MM.1S (cell line): ENCODE measurements around the gene ELP6.
"Not testable (repeated sequence)": the region's sequence is repeated elsewhere in the genome, so short reads cannot be mapped to it uniquely, and the experiment has no call there.

Source experiments
- DNase-seq: peaks from one replicate; pipeline ENCODE4 v3.0.0-alpha.2; 2015
- H2AFZ ChIP-seq: fragments of 300-600 bp; sonication (generic); 2 replicates; pipeline ENCODE4 v1.6.0; 2016; ENCODE audit warnings: antibody characterized with exemption, low read length
- H3F3A ChIP-seq: fragments of 300-600 bp; sonication (generic); 2 replicates; pipeline ENCODE4 v1.6.1; 2016; ENCODE audit warnings: mild to moderate bottlenecking, antibody characterized with exemption, low read length, moderate library complexity, mixed read lengths; ENCODE audit not compliant: insufficient read depth
- H3K27ac ChIP-seq: fragments of 300-600 bp; sonication (generic); 2 replicates; pipeline ENCODE4 v1.5.1; 2016; ENCODE audit warnings: mild to moderate bottlenecking, low read length
- H3K27me3 ChIP-seq: fragments of 300-600 bp; sonication (generic); replicated peaks from 2 replicates; pipeline ENCODE4 v1.6.0; 2016; ENCODE audit warnings: low read length; ENCODE audit not compliant: insufficient read depth
- H3K36me3 ChIP-seq: fragments of 300-600 bp; sonication (generic); replicated peaks from 2 replicates; pipeline ENCODE4 v1.6.1; 2016; ENCODE audit warnings: mild to moderate bottlenecking, low read length, mixed read lengths; ENCODE audit not compliant: insufficient read depth
- H3K4me1 ChIP-seq: fragments of 300-600 bp; sonication (generic); 2 replicates; pipeline ENCODE4 v1.6.1; 2016; ENCODE audit warnings: low read length, mixed read lengths
- H3K4me2 ChIP-seq: fragments of 300-600 bp; sonication (generic); 2 replicates; pipeline ENCODE4 v1.6.0; 2016; ENCODE audit warnings: low read depth, low read length
- H3K4me3 ChIP-seq: fragments of 300-600 bp; sonication (generic); 2 replicates; pipeline ENCODE4 v1.5.1; 2016; ENCODE audit warnings: low read length, mixed read lengths
- H3K79me2 ChIP-seq: fragments of 300-600 bp; sonication (generic); 2 replicates; pipeline ENCODE4 v1.6.1; 2016; ENCODE audit warnings: mixed run types, low read length, mixed read lengths
- H3K9ac ChIP-seq: fragments of 300-600 bp; sonication (generic); 2 replicates; pipeline ENCODE4 v1.6.1; 2016; ENCODE audit warnings: low read length, mixed read lengths
- H3K9me2 ChIP-seq: fragments of 300-600 bp; sonication (generic); replicated peaks from 2 replicates; pipeline ENCODE4 v1.6.1; 2016; ENCODE audit warnings: mild to moderate bottlenecking, low read length, mixed read lengths; ENCODE audit not compliant: insufficient read depth
- H3K9me3 ChIP-seq: fragments of 300-600 bp; sonication (generic); replicated peaks from 2 replicates; pipeline ENCODE4 v1.6.1; 2016; ENCODE audit warnings: mild to moderate bottlenecking, low read length, mixed read lengths; ENCODE audit not compliant: insufficient read depth
- H4K20me1 ChIP-seq: fragments of 300-600 bp; sonication (generic); 2 replicates; pipeline ENCODE4 v1.6.1; 2016; ENCODE audit warnings: mild to moderate bottlenecking, low read length, moderate library complexity, mixed read lengths; ENCODE audit not compliant: insufficient read depth
- EZH2 ChIP-seq: fragments of 300-600 bp; sonication (generic); optimal IDR thresholded peaks from 2 replicates; pipeline ENCODE3; 2017; ENCODE audit warnings: low read depth, mild to moderate bottlenecking, antibody characterized with exemption, low read length, mixed read lengths
- EZH2phosphoT487 ChIP-seq: fragments of 300-600 bp; sonication (generic); IDR thresholded peaks from 2 replicates; pipeline ENCODE4 v1.6.1; 2018; ENCODE audit warnings: antibody characterized with exemption, low read length
- TF ChIP-seq, protein P1 (sequence below): fragments of 300-600 bp; sonication (generic); IDR thresholded peaks from 2 replicates; pipeline ENCODE4 v1.5.1; 2016; ENCODE audit warnings: antibody characterized with exemption, low read length, mixed read lengths

Gene ELP6

DNA sequence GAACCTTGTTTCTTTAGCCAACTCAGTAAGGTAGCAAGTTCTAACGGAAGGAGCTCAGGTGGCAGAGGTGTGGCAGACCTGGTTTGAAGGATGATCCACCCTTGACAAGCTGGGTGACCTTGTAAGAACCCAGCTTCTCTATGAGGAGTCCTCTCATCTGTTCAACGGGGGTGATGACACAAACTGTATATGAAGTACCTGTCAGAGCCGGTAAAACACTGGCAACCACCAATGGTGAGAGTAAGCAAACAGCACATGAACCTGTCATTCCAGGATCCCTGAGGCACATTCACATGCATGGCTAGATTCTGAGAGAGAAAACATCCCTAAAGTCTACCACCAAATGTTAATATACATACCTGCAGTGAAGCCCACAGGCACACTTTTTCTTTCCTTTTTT lies 40.1 kb downstream of the ELP6 start:
- Histone ChIP-seq H2AFZ (no peak overlapping the region), H3F3A (peaks cover 6% of the 10 kb centered on the region), H3K9me3 (no peaks in the 10 kb centered on the region), H3K4me3 (no peak overlapping the region), H3K4me2 (no peak overlapping the region), H3K4me1 (peaks cover 3% of the 10 kb centered on the region; the same call in 1 of the 2 replicates), H3K9ac (no peak overlapping the region), H3K27ac (no peak overlapping the region), H3K9me2 (no peaks in the 10 kb centered on the region), H3K27me3 (no peaks in the 10 kb centered on the region), H3K36me3 (no peaks in the 10 kb centered on the region), H4K20me1 (peaks cover 3% of the 10 kb centered on the region), H3K79me2 (peaks cover 66% of the 10 kb centered on the region)
- no peak for DNase-seq
- TF ChIP-seq EZH2 (no peak), EZH2phosphoT487 (no peak)
- TF ChIP-seq, protein P1, sequence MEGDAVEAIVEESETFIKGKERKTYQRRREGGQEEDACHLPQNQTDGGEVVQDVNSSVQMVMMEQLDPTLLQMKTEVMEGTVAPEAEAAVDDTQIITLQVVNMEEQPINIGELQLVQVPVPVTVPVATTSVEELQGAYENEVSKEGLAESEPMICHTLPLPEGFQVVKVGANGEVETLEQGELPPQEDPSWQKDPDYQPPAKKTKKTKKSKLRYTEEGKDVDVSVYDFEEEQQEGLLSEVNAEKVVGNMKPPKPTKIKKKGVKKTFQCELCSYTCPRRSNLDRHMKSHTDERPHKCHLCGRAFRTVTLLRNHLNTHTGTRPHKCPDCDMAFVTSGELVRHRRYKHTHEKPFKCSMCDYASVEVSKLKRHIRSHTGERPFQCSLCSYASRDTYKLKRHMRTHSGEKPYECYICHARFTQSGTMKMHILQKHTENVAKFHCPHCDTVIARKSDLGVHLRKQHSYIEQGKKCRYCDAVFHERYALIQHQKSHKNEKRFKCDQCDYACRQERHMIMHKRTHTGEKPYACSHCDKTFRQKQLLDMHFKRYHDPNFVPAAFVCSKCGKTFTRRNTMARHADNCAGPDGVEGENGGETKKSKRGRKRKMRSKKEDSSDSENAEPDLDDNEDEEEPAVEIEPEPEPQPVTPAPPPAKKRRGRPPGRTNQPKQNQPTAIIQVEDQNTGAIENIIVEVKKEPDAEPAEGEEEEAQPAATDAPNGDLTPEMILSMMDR = no peak

DNA sequence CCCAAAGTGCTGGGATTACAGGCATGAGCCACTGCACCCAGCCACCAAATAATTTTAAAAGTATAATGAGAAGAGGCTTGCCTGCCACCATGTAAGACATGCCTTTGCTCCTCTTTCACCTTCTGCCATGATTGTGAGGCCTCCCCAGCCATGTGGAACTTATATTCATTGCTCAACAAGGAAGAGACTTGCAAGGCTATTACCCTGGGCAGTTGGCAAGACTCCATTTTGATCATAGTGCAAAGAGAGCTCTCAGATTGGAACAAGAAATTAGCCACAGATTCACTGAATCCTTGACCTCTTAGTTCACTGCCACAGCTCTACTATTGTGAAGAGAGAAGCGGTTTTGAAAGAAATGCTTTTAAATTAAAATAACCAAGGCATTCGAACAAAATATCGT lies 43.9 kb downstream of the ELP6 start:
- H3K9me3 ChIP-seq = no peaks in the 10 kb centered on the region
- DNase-seq = no peak

DNA sequence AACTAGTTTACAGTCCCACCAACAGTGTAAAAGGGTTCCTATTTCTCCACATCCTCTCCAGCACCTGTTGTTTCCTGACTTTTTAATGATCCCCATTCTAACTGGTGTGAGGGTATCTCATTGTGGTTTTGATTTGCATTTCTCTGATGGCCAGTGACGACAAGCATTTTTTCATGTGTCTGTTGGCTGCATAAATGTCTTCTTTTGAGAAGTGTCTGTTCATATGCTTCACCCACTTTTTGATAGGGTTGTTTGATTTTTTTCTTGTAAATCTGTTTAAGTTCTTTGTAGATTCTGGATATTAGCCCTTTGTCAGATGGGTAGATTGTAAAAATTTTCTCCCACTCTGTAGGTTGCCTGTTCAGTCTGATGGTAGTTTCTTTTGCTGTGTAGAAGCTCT lies 45.2 kb downstream of the ELP6 start:
- not testable (repeated sequence) for DNase-seq, H3K27ac ChIP-seq, H3K4me3 ChIP-seq, H3K36me3 ChIP-seq, H2AFZ ChIP-seq, H3K9me3 ChIP-seq, H3K9me2 ChIP-seq, H3F3A ChIP-seq, H3K4me1 ChIP-seq, H3K4me2 ChIP-seq, H4K20me1 ChIP-seq, H3K27me3 ChIP-seq, H3K9ac ChIP-seq
- peaks cover 81% of the 10 kb centered on the region for H3K79me2 ChIP-seq

More for the DNA sequence above, 43.9 kb downstream of the ELP6 start:
- TF ChIP-seq EZH2phosphoT487 (no peak), EZH2 (no peak)
- TF ChIP-seq, protein P1 = no peak
- no peaks in the 10 kb centered on the region for H3K4me1 ChIP-seq
- H3K4me3 ChIP-seq = no peak overlapping the region
- no peaks in the 10 kb centered on the region for H3K27me3 ChIP-seq
- no peak overlapping the region for H3K9ac ChIP-seq
- H3K79me2 ChIP-seq = peaks cover 83% of the 10 kb centered on the region
- H3K36me3 ChIP-seq = no peaks in the 10 kb centered on the region
- peaks cover 3% of the 10 kb centered on the region for H4K20me1 ChIP-seq
- H3F3A ChIP-seq = no peaks in the 10 kb centered on the region
- H3K27ac ChIP-seq = no peak overlapping the region
- H3K9me2 ChIP-seq = no peaks in the 10 kb centered on the region
- H3K4me2 ChIP-seq = no peak overlapping the region
- no peak overlapping the region for H2AFZ ChIP-seq

DNA sequence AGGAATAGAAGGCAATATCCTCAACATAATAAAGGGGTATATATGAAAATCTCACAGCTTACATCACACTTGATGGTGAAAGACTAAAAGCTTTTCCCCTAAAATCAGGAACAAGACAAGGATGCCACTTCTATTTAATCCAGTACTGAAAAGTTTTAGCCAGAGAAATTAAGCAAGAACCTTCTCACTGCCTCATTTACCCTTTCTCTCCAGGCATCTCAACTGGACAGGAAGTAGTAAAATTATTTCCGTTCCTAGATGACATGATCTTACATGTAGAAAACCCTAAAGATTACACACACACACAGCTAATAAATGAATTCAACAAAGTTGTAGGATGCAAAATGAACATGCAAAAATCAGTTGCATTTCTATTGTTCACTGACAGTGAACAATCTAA lies 48.9 kb downstream of the ELP6 start:
- no peaks in the 10 kb centered on the region for H3K9me3 ChIP-seq
- H3K27me3 ChIP-seq = no peaks in the 10 kb centered on the region
- no peak overlapping the region for H2AFZ ChIP-seq
- H3K9me2 ChIP-seq = no peaks in the 10 kb centered on the region
- H3K4me1 ChIP-seq = no peaks in the 10 kb centered on the region
- H3F3A ChIP-seq = no peaks in the 10 kb centered on the region
- H3K4me3 ChIP-seq = no peak overlapping the region
- TF ChIP-seq EZH2phosphoT487 (no peak), EZH2 (no peak)
- TF ChIP-seq, protein P1 = no peak
- no peak overlapping the region for H3K4me2 ChIP-seq
- no peak overlapping the region for H3K9ac ChIP-seq
- H3K79me2 ChIP-seq = peaks cover 77% of the 10 kb centered on the region
- H3K27ac ChIP-seq = no peak overlapping the region
- DNase-seq = no peak
- no peaks in the 10 kb centered on the region for H4K20me1 ChIP-seq
- no peaks in the 10 kb centered on the region for H3K36me3 ChIP-seq

DNA sequence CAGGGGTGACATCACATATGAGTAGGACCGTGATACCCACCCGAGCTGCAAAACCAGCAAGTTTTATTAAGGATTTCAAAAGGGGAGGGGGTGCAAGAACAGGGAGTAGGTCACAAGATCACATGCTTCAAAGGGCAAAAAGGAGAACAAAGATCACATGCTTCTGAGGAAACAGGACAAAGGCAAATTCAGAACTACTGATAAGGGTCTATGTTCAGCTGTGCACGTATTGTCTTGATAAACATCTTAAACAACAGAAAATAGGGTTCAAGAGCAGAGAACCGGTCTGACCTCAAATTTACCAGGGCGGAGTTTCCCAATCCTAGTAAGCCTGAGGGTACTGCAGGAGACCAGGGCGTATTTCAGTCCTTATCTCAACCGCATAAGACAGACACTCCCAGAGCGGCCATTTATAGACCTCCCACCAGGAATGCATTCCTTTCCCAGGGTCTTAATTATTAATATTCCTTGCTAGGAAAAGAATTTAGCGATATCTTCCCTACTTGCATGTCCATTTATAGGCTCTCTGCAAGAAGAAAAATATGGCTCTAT lies 53.9 kb downstream of the ELP6 start:
- DNase-seq = not testable (repeated sequence)

More for the DNA sequence above, 53.9 kb downstream of the ELP6 start:
- H3K4me2 ChIP-seq, H3K27me3 ChIP-seq, H3F3A ChIP-seq, H2AFZ ChIP-seq, H3K9me2 ChIP-seq, H3K9ac ChIP-seq, H3K27ac ChIP-seq, H3K4me1 ChIP-seq, H4K20me1 ChIP-seq, H3K36me3 ChIP-seq, H3K4me3 ChIP-seq, H3K9me3 ChIP-seq: not testable (repeated sequence)
- H3K79me2 ChIP-seq = peaks cover 66% of the 10 kb centered on the region
